NCI-H1436 treated with DMSO at 0.1 percent for 48 hours (cell line): Measurements from ENCODE around the gene FOXC1.

Experiments
- DNase-seq: peaks from one replicate; lab custom pipeline; 2025; lab: John Stamatoyannopoulos, UW

Gene FOXC1

DNA sequence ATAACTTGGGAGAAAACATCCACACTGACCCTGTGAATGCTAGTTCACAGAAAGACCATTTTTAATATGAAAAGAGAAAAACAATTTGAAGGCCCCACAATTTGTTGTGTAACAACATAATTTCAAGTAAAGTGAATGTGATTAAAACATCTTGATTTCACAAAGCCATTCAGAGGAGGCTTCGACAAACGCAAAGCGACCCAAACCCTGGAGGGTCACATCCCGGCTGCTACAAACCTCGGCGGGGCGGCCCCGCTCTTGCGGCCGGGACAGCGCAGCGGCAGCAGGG lies 14.0 kb downstream of the FOXC1 start:
- no peak for DNase-seq

DNA sequence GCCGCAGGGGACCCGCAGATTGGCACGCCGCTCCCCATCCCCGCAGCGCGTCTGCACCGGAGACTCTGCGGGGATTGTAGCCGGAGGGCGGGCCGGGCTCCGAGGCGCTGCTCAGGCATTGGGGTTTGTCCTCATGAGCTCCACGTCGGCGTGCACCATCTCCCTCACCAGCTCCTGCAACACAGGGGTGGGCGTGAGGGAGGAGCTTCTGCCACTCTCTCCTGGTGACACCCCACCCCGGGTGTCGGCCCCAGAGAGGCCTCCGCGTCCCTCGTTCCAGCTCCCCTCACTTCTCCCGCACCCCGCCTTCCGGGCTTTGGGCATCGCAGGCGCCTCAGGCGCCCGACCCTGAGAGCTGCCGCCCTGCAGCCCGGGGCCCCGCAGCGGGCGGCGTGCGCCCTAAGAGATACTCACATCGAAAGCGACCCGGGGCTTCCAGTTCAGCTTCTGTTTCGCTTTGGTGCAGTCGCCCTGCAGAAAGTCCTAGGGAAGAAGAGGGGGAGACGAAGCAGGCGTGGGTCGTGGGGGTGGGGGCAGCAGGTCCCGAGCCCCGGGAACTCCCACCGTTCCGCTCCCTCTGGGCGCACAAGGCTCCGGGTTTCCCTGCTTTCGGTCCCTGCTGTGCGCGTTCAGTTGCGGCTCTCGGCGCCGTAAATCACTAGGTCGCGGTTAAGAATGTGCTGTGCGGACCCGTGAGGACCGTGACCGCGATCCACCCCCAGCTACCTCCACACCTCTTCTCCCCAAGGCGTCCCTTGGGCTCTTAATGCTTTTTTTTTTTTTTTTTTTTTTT lies 14.5 kb downstream of the FOXC1 start:
- DNase-seq = no peak

DNA sequence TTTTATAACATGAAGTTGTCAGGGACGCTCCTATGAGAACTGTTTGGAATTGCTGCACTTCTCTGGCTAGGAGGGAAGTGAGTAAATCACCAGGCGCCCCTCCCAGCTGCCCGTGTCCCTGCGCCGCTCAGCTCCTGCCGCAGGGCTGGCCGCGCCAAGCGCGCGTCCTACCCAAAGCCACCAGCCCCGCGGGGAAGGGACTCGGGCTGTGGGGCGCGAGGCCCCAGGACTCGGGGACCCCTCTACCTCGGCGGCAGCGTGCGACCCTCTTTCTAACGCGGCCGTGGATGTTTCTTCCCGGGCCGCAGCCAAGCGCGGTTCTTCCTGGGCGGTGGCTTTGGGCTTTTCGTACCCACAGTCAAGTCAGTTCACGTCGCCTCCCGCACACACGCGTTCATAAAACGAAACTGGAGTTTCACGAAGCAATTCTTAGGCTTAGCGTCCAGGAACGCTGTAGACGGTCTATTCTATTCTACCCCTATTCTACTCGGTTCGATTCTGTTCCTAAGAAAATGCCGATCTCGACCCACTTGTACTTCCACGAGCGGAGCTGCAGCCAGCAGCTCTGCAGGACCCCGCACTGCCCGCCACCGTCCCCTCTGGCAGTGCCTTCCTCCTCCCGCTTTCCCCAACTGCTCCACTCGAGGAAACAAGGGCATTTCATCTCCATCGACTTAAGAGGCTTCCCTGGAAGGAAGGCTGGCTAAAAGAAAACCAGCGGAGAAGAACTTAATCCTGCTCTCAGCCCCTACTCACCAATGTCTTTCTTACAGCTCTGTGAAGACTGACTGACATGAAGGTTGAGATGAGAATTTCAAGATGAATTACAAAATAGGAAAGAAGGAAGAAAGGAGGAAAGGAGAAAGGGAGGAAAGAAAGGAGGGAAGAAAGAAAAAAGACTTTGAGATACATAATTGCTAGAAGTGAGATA lies 15.4 kb downstream of the FOXC1 start:
- no peak for DNase-seq

GRCh38 chr6:1625794-1626435 lies 16.2 kb downstream of the FOXC1 start:
- DNase-seq = no peak

- DNase-seq = no peak
These were observed 16.8 kb downstream of the FOXC1 start for GRCh38 chr6:1626481-1626880.

DNA sequence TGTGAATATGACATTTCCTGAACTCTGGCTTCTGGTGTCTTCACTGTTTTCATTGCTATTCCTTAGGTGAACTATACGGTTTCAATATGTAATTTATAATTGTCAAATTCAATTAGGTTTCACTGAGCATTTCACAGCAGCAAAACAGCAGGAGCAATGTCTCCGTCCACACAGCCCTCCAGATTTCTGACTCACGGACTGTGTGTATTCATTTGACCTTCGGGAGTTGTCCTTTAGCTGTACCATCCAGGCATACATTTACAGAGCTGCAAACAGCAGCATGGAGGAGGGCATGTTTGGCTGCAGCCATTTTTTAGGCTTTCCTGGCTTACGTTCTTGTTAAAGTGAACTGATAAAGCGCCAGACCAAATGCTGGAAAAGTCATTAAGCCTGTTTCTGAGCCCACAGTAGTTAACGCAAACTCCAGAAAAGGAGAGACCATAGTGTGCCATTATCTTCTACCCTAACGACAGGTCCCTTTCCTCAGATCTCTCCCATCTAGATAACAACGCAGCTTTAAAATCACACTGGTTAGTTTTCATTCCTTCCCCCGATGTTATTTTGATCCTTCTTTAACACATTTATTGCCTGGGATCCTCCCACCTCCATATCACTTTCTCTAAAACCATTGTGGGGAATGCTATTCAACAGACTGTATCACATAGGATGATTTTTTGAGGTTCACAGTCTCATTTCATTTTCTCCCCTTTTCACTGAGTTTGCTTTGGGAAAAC lies 18.3 kb downstream of the FOXC1 start:
- DNase-seq = no peak

DNA sequence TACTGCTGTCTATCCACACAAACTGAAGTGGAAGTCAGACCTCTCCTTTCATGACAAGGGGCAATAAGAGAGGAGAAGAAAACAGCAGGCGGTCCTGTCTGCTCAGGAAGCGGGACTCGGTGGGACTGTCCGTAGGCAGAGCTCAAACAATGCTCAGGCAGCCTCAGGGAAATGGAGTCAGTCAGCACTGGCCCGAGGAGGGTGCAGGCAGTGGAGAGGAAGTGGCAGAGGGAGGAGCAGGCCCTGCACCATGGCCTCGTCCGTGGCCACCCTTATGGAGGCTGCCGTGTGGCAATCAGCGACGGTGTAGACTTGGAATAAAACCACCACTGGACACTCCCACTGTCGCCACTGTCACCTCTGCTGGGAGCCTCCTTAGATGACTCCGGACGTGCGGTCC lies 19.6 kb downstream of the FOXC1 start:
- no peak for DNase-seq

DNA sequence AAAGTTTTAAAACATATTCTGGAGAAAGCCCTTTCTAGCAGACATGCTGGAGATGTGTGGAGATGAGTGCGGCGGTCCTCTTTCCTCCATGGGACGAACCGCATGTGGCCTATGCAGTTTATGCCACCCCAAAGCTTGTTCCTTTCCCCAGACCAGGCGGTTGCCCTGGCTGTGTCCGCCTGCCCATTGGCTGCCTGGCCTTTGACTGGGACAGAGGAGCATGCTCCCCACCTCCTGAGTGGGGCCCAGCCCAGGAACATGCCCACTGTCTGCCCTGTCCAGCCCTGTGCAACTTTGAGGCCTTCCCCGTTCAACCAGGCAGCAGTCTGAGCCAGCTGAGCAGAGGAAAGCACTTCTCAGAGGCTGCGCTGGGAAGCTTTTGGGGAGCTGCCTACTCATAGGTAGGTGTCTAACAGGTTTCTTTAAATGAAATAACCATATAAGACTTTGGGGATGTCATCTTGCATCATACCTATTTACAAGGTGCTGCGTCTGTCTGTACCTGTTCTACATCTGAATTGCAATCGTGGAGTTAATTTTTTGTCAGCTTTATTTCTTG lies 20.6 kb downstream of the FOXC1 start:
- no peak for DNase-seq

DNA sequence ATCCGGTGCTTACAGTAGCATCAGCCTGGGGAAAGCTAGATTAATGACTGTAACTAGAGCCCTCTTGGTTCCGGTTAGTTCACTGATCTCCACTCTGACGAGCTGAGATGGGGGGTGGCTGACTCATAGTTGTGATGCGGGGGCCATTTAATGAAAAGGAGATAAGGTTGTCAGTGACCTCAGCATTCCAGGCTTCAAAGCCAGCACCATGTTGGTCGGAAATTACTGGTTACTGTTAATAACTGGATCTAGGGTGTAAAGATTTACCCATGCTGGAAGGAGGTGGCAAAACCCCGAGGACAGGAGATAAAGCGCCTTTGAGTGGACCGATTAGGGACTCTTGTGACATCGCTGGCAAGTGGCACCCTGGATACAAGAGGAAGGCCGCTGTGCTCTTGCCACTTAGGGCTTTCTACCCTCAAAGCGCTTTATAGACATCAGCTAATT lies 21.1 kb downstream of the FOXC1 start:
- DNase-seq = no peak

DNA sequence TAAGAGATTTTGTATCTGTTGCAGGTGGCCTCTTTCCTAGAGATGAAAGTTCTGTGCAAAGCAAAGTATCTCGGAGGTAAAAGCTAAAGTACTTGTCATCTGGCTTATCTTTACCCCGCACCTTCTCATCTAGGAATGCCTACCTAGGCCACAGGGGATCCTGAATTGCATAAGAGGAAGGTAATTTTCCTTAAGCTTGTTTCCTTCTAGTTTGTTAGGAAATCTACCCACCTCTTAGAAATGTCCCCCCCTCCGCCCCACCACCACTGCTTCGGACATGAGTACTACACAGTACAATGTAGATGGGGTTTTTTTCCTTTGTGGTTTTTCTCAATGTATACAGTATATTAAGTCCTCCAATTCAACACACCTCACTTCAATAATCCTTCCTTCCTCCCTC lies 21.5 kb downstream of the FOXC1 start:
- no peak for DNase-seq

DNA sequence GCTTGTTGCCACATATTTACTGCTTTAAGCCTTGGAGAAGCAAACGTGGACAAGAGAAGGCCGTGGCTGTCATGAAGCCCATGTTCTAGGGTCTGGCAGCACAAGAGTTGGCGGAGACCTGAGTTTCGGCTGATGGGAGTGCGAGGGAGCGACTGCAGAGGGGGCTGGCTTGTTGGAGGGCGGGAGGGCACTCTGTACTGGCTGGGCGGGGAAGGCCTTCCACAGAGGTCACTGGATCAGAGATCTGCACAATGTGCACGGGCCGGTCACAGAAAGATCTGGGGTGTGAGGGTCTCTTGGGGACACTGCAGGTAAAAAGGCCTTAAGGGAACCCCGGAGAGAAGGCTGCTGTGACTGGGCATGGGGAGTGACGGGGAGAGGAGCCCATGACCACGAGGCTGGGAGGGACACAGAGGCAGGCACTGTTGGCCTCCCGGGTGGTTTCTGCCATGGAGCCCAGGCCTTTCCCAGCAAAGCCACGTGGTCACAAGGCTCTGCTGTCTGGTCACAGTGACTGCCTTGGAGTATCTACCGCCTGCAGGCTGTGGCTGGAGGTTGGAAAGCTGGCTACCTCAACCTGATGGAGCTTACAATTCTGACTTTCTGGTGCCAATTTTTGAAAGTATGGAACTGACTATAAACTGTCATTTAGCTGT lies 23.8 kb downstream of the FOXC1 start:
- no peak for DNase-seq

GRCh38 chr6:1634081-1634480 lies 24.4 kb downstream of the FOXC1 start:
- no peak for DNase-seq

DNA sequence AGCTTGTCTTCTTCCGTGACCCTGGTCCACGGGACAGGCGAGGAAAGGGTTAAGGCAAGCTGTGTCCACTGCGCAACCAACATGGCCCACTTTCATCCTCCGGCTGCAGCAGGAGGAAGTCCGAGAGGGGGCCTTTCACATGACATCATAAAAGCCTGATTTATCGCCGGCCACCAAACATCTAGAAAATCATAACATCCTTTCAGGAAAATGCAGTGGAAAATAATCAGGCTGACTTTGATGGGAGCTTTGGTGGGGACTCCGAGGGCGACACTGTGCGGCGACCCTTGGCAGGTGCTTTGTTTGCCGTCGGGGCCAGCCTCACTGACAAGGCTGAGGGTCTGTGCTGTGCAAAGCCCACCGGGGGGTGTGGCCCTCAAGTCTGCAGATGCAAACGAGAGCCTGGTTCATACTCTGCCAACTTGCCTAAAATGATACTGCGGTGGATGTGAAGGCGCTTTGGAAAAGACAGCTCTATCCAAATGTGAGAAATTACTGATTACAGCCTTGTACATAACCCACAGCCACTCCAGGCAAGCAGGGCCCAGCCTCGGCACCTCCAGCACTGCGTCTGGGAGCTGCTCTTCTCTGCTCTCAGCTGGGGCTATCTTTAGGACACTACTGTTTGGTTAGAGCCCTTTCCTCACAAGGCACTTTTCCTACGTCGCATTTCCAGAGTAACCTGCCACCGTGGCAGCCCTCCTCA lies 25.7 kb downstream of the FOXC1 start:
- no peak for DNase-seq

GRCh38 chr6:1636272-1636825 lies 26.6 kb downstream of the FOXC1 start:
- DNase-seq = no peak

- no peak for DNase-seq
These were observed 27.5 kb downstream of the FOXC1 start for GRCh38 chr6:1636971-1637871.

DNA sequence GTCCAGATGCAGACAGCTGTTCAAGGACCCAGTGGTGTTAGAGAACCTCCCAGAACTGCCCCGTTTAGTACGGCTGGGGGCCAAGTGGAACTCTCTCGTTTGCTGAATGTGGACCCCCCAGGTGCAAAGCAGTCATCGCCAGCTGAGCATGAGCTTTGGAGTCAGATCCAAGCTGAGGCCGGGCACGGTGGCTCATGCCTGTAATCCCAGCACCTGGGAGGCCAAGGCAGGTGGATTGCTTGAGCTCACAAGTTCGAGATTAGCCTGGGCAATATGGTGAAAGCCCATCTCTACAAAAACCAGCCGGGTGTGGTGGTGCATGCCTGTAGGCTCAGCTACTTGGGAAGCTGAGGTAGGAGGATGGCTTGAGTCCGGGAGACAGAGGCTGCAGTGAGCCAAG lies 29.7 kb downstream of the FOXC1 start:
- DNase-seq = no peak

DNA sequence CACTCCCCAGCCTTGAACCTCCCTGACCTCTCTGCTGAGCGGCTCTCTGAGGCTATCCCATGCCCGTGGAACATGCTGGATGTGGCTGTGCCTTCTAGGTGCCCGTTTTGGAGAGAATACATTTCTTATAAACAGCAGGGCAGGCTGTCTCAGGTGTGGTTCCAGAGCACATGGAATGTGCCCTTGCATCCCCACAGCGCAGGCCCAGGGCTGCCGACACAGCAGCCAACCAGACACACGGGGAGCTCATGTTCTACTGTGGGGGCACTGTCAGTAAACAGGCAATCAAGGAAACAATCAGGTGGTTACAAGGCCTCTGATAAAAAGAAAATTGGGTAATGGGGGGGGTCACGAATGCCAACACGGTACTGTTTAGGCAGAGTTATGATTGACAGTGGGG lies 30.8 kb downstream of the FOXC1 start:
- DNase-seq = no peak

GRCh38 chr6:1641343-1641885 lies 31.7 kb downstream of the FOXC1 start:
- DNase-seq = no peak

DNA sequence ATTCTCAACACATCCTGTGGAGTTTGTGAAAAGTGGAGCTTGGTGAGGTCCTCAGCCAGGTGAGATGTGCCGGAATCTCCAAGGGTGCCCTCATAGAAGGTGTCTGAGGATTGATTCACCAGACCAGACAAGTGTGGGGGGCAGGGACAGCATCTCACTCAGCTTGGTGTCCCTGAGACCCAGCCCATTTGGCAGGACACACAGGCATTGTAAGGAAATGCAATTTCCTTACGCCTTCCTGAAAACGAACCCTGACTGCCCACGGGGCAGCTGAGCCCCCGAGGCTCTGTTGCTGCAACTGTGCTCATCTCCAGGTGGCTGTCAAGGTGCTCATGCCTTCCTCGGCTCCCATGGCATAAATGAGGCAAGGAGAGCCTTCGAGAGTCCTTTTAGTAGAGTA lies 33.4 kb downstream of the FOXC1 start:
- DNase-seq = no peak
